ENCODE measurements around the gene IKBIP.
A peak's percentile ranks its signal among the peaks of the same experiment; 100 is the strongest.
"Not testable (repeated sequence)": the region's sequence is repeated elsewhere in the genome, so short reads cannot be mapped to it uniquely, and the experiment has no call there.

Gene IKBIP

GRCh38 chr12:98594050-98594835 lies 50.3 kb downstream of the IKBIP start:
- H3K4me3 Mint-ChIP-seq = peak overlapping the region; percentile 91
- peak overlapping the region; percentile 99 for H3K27ac Mint-ChIP-seq
- peaks cover 15% of the 10 kb centered on the region for H3K4me1 Mint-ChIP-seq
- peaks cover 64% of the 10 kb centered on the region for H3K36me3 Mint-ChIP-seq
- DNase-seq (ENCODE audit: low spot score in 2 of 2) (no peak), ATAC-seq (peak; percentile 39)
- H3K9me3 Mint-ChIP-seq = no peaks in the 10 kb centered on the region

- peak within 1 kb of the TSS; percentile 99 for H3K27ac Mint-ChIP-seq
- H3K9me3 Mint-ChIP-seq = no peaks in the 10 kb centered on the region
- DNase-seq (ENCODE audit: low spot score in 2 of 2) = peak; percentile 78 to 91
- H3K4me1 Mint-ChIP-seq = peaks cover 15% of the 10 kb centered on the region
- peak within 1 kb of the TSS; percentile 91 for H3K4me3 Mint-ChIP-seq
- ATAC-seq = peak; percentile 99
- peaks cover 57% of the 10 kb centered on the region for H3K36me3 Mint-ChIP-seq
Observed at GRCh38 chr12:98593351-98594049, 51.1 kb downstream of the IKBIP start, which contains the start of gene SLC25A3. Gene SLC25A3 (plus strand): TSS chr12:98593686. CDS start chr12:98593979, 293 bp downstream.

- H3K36me3 Mint-ChIP-seq = peaks cover 51% of the 10 kb centered on the region
- peak overlapping the region; percentile 99 for H3K27ac Mint-ChIP-seq
- no peaks in the 10 kb centered on the region for H3K9me3 Mint-ChIP-seq
- ATAC-seq = no peak
- H3K4me3 Mint-ChIP-seq = peak overlapping the region; percentile 91
- DNase-seq (ENCODE audit: low spot score in 2 of 2) = no peak
- H3K4me1 Mint-ChIP-seq = peaks cover 15% of the 10 kb centered on the region
Observed at GRCh38 chr12:98592825-98593322, 51.7 kb downstream of the IKBIP start.

- Mint-ChIP-seq H3K27ac (no peak overlapping the region), H3K36me3 (peaks cover 34% of the 10 kb centered on the region), H3K4me1 (peaks cover 14% of the 10 kb centered on the region), H3K9me3 (no peaks in the 10 kb centered on the region), H3K4me3 (no peak overlapping the region)
- no peak for ATAC-seq
- DNase-seq (ENCODE audit: low spot score in 2 of 2) = no peak
Observed at GRCh38 chr12:98591209-98591608, 53.4 kb downstream of the IKBIP start.

GRCh38 chr12:98587084-98587483 lies 57.5 kb downstream of the IKBIP start:
- no peaks in the 10 kb centered on the region for H3K9me3 Mint-ChIP-seq
- H3K4me1 Mint-ChIP-seq = no peaks in the 10 kb centered on the region
- no peak overlapping the region for H3K4me3 Mint-ChIP-seq
- ATAC-seq (no peak), DNase-seq (ENCODE audit: low spot score in 2 of 2) (no peak)
- no peaks in the 10 kb centered on the region for H3K36me3 Mint-ChIP-seq
- H3K27ac Mint-ChIP-seq = no peak overlapping the region

- H3K9me3 Mint-ChIP-seq = no peaks in the 10 kb centered on the region
- DNase-seq (ENCODE audit: low spot score in 2 of 2) (no peak), ATAC-seq (no peak)
- no peak overlapping the region for H3K27ac Mint-ChIP-seq
- no peak overlapping the region for H3K4me3 Mint-ChIP-seq
- H3K36me3 Mint-ChIP-seq = no peaks in the 10 kb centered on the region
- no peaks in the 10 kb centered on the region for H3K4me1 Mint-ChIP-seq
Observed at GRCh38 chr12:98582093-98582492, 62.5 kb downstream of the IKBIP start.

- DNase-seq (ENCODE audit: low spot score in 2 of 2) = no peak
- Mint-ChIP-seq H3K4me1 (no peaks in the 10 kb centered on the region), H3K4me3 (no peak overlapping the region), H3K36me3 (no peaks in the 10 kb centered on the region), H3K27ac (no peak overlapping the region), H3K9me3 (no peaks in the 10 kb centered on the region)
- ATAC-seq = no peak
Observed at GRCh38 chr12:98581101-98581500, 63.5 kb downstream of the IKBIP start.

GRCh38 chr12:98580695-98581094 lies 63.9 kb downstream of the IKBIP start:
- Mint-ChIP-seq H3K27ac (no peak overlapping the region), H3K9me3 (no peaks in the 10 kb centered on the region), H3K4me3 (no peak overlapping the region), H3K4me1 (no peaks in the 10 kb centered on the region), H3K36me3 (no peaks in the 10 kb centered on the region)
- DNase-seq (ENCODE audit: low spot score in 2 of 2) = no peak
- no peak for ATAC-seq

- H3K9me3 Mint-ChIP-seq = no peaks in the 10 kb centered on the region
- no peaks in the 10 kb centered on the region for H3K4me1 Mint-ChIP-seq
- no peak for ATAC-seq
- DNase-seq (ENCODE audit: low spot score in 2 of 2) = no peak
- H3K27ac Mint-ChIP-seq = no peak overlapping the region
- no peak overlapping the region for H3K4me3 Mint-ChIP-seq
- H3K36me3 Mint-ChIP-seq = no peaks in the 10 kb centered on the region
Observed at GRCh38 chr12:98579835-98580234, 64.8 kb downstream of the IKBIP start.

GRCh38 chr12:98579347-98579746 lies 65.2 kb downstream of the IKBIP start:
- no peak overlapping the region for H3K27ac Mint-ChIP-seq
- H3K4me3 Mint-ChIP-seq = no peak overlapping the region
- H3K9me3 Mint-ChIP-seq = no peaks in the 10 kb centered on the region
- ATAC-seq = no peak
- no peaks in the 10 kb centered on the region for H3K4me1 Mint-ChIP-seq
- no peaks in the 10 kb centered on the region for H3K36me3 Mint-ChIP-seq
- no peak for DNase-seq (ENCODE audit: low spot score in 2 of 2)

- DNase-seq (ENCODE audit: low spot score in 2 of 2) (no peak), ATAC-seq (no peak)
- Mint-ChIP-seq H3K36me3 (no peaks in the 10 kb centered on the region), H3K4me3 (no peak overlapping the region), H3K27ac (no peak overlapping the region), H3K4me1 (no peaks in the 10 kb centered on the region), H3K9me3 (no peaks in the 10 kb centered on the region)
Observed at GRCh38 chr12:98578821-98579220, 65.8 kb downstream of the IKBIP start.

GRCh38 chr12:98578392-98578791 lies 66.2 kb downstream of the IKBIP start:
- Mint-ChIP-seq H3K4me3 (no peak overlapping the region), H3K4me1 (no peaks in the 10 kb centered on the region), H3K9me3 (no peaks in the 10 kb centered on the region), H3K36me3 (no peaks in the 10 kb centered on the region), H3K27ac (no peak overlapping the region)
- no peak for ATAC-seq
- no peak for DNase-seq (ENCODE audit: low spot score in 2 of 2)

GRCh38 chr12:98576795-98577194 lies 67.8 kb downstream of the IKBIP start:
- H3K9me3 Mint-ChIP-seq; DNase-seq (ENCODE audit: low spot score in 2 of 2); H3K36me3 Mint-ChIP-seq; H3K4me3 Mint-ChIP-seq; H3K4me1 Mint-ChIP-seq; ATAC-seq; H3K27ac Mint-ChIP-seq: not testable (repeated sequence)

- H3K4me1 Mint-ChIP-seq = no peaks in the 10 kb centered on the region
- H3K4me3 Mint-ChIP-seq = no peak overlapping the region
- H3K27ac Mint-ChIP-seq = no peak overlapping the region
- no peaks in the 10 kb centered on the region for H3K9me3 Mint-ChIP-seq
- DNase-seq (ENCODE audit: low spot score in 2 of 2) = no peak
- no peak for ATAC-seq
- H3K36me3 Mint-ChIP-seq = no peaks in the 10 kb centered on the region
Observed at GRCh38 chr12:98575013-98575412, 69.6 kb downstream of the IKBIP start.
